ENCODE measurements around the gene DNAJC16.
A peak's percentile ranks its signal among the peaks of the same experiment; 100 is the strongest.
"Not testable (repeated sequence)": the region's sequence is repeated elsewhere in the genome, so short reads cannot be mapped to it uniquely, and the experiment has no call there.

DNAJC16 gene

DNA sequence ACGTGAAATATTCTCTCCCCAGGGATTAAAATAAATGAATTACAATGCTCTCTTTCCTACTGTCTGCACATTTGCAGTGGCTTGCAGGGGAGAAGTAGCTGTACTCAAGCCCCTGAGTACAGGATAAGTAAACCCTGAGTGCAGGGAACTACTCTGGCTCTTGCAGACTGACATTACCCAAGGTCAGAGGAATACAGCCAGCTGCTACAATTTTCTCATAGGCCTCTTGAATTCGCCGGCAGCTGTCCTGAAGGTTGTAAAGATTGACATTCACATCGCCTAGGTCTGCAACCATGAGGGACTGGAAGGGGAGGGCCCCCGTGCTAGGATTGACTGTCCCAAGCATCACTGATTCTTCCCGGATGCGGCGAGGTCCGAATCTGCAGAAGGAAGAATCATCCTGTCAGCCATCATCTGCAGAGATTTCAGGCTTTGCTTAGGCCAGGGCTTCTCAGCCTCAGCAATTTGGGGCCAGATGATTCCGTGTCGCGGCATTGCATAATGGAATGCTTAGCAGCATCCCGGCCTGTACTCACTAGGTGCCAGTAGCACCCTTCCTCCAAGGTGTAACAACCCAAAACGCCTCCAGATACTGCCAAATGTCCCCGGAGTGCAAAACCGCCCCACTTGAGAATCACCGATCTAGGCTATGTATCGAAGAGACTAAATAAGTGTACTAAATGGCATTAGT, 56.5 kb downstream of the DNAJC16 start:
- DNase-seq (ENCODE audit: low spot score): no peak

DNA sequence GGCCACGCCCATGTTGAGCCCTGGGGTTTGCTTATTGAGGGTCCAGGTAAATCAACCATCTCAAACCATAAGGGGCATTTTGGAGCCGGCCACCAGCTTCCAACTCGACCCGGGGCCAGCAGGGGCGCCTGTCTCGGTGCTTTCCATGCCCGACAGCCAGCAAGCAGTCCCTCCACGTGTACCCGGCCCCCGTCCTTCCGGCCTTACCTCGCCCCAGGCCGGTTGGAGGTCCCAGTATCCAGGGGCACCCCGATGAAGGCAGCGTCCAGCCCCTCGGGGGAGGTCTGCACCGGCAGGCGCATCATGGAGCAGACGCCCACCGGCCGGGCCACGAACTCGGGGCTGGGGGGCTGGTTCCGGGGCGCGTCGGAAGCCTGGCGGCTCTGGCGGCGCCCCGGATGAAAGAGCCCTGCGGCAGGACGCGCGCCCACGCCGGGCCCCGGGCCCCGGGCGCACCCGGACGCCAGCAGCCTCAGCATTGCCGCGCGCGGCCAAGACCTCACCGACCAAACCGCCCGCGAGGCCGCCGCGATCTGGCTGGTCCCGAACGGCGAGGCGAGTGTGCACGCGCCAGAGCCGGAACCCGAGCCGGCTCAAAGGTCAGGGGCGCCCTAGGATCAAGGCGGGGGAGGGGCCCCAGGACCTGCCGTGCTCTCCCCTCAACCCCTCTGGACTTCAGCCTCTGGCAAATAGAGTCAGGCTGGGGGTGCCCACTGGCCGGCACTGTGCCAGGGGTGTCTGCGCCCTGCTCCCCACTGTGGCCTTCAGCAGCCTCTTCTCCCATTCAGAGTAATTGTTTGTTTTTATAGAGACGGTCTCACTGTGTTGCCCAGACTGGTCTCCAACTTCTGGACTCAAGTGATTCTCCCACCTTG, 58.1 kb downstream of the DNAJC16 start, which contains the start of gene AGMAT:
Gene AGMAT (minus strand): TSS at position 563 of the 875 bp plus-strand sequence. CDS start 84 bp downstream, at position 479.
- peak; percentile 70 for DNase-seq (ENCODE audit: low spot score)

DNA sequence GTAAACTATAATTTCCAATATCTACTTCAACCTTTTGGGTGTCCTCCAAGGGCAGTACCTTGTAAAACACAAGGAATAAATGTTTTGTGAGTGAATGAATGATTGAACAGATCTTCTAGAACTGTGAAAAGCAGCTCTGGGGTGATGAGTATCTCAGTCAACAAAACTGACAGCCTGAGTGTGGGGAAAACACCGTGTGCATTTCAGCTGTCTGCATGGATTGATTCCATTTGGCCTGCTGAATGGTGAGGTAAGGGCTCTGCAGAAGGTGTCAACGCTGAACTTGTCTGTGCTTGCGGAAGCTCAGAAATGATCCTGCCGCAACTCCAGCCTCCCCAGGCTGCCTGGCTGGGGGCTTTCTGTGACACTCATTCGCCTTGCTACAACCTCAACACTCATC, 65.6 kb downstream of the DNAJC16 start:
- no peak for DNase-seq (ENCODE audit: low spot score)

DNA sequence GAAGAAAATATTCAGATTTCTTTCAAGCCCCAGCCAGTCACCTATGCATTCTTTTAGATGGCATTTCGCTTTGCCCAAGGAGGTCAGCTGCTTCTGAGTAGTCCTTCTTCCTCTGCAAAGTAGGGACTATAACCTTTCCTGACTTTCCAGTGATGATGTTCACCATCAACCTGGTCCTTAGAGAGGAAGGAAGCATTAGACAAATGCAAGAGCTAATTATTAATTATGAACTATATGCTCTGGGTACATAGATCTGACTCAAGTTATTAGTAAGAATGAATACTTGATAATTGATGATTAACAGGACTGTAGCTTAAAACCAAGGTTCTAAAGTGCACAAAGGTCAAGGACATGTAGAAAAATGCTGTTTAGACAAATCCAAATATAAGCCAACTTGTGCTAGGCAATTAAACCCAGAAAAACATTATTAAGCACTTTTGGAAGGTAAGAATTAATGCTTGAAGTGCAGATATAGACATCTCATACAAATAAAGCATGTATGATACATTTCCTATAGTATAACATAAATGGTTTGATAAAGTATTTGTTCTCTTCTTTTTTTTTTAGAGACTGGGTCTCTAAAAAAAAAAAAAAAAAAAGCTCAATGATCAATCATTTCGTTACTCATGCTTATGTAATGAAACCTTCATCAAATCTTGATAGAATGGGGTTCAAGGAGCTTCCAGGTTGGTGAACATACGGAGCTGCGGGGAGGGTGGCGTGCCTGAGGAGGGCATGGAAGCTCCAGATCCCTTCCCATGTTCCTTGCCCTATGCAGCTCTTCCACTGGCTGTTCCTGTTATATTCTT, 69.4 kb downstream of the DNAJC16 start:
- no peak for DNase-seq (ENCODE audit: low spot score)

DNA sequence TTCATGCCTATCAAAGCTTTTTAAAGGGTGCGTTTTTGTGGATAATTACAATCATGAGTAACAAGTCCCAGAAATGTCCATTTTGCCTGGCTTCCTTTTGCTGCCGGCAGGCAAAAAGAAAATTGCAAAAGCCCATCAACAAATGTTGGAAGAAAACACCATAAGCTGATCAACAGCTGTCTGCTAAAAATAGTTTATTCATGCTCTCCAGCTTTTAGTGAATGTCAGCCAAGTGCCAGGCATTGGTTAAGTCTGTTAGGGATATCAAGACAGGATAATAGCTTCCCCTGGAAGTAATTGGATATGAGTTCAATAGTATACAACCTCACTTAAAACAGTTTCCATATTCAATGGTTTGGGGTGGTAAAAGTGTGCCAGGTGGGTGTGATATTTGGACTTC, 71.8 kb downstream of the DNAJC16 start:
- no peak for DNase-seq (ENCODE audit: low spot score)

DNA sequence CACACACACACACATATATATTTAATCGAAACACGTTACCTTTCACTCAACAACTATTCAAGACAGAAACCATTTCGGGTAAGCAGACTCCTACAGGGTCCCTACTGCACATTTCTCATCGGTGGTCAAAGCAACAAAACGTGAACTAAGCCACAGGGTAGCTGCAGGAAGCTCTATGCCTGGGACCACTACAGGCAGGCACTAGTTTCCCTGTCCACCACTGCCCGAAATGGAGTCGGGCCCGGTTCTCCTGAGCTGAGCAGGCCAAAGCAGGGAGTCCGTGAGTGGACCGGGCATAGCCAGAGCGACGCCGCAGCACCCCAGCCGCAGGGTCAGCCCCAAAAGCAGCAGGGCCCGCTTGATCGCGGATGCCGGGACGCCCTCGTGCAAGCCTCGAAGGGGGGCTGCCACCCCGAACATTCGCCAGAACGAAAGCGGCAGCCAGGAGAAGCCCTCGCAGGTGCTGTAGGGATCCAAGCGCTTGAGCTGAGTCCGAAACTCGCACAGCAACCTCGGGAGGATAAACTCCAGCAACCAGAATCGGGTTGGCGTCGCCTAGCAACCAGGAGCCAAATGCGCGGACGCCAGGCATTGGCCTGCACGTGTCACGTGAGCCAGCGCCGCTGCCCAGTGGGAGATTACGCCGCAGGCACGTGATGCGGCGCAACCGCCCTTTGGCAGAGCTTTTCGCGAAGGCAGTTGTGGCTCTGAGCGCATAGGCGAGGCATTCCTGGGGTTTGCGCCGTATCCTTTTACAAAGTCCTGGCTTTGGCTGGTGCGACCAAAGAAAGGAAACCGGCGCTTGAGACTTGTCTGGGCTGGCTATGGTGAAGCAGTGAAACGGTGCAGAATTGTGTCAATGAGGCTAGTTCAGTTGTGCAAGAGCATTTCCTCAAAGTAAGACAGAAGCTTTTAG, 76.7 kb downstream of the DNAJC16 start:
- DNase-seq (ENCODE audit: low spot score): peak; percentile 98

DNA sequence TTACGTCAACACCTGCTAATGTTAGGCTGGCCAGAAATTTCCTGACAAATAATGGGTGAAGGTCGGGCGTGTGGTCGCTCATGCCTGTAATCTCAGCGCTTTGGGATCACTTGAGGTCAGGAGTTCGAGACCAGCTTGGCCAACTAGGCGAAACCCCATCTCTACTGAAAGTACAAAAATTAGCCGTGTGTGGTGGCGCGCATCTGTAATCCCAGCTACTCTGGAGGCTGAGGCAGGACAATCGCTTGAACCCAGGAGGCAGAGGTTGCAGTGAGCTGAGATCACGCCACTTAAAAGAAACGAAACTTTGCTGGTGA, 77.3 kb downstream of the DNAJC16 start:
- not testable (repeated sequence) for DNase-seq (ENCODE audit: low spot score)

DNA sequence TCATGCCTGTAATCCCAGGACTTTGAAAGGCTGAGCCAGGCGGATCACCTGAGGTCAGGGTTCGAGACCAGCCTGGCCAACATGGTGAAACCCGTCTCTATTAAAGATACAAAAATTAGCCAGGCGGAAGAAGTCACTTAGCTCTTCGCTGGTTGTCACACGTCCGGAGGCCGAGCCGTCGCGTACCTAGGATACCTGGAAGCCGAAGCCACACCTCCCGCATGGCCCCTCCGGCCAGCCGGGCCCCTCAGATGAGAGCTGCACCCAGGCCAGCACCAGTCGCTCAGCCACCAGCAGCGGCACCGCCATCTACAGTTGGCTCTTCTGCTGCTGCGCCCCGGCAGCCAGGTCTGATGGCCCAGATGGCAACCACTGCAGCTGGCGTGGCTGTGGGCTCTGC, 77.8 kb downstream of the DNAJC16 start:
- not testable (repeated sequence) for DNase-seq (ENCODE audit: low spot score)

DNA sequence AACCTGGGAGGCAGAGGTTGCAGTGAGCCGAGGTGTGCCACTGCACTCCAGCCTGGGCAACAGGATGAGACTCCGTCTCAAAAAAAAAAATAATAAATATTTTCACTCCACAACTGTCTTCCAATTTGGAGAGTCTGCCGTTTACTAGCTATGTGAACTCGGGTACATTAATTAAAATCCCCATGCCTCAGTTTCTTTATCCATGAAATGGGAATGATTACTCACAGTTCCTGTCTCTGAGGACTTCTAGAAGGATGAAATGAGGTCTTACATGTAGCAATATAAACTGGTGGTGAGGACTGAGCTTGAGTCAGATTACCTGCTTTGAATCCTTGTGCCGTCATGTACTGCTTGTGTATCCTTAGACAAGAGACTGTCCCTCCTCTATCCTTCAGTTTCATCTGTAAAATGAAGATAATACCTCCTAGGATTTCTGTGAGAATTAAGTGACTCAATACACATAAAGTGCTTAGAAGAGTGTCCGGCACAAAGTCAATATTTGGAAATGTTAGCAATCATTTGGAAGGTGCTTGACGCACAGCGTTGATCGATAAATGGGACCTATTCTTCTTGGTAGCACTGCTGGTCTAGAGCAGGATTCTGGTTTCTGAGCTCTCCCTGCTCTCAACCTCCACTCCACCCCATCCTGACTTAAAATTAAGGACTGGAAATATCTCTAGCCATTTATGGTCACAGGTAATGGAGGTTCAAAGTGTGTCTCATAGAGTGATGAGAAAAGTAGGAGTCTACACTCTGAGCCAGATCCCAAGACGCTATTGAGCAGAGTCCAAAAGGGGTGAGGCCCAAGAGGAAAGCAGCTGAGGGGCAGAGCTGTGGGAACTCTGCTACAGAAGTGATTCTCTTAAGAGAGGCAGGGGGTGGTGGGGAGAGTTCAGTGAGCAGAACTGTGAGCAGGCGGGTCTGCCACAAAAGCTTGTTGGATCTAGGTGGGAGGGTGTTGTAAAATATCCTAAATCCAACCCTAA, 79.0 kb downstream of the DNAJC16 start:
- no peak for DNase-seq (ENCODE audit: low spot score)

DNA sequence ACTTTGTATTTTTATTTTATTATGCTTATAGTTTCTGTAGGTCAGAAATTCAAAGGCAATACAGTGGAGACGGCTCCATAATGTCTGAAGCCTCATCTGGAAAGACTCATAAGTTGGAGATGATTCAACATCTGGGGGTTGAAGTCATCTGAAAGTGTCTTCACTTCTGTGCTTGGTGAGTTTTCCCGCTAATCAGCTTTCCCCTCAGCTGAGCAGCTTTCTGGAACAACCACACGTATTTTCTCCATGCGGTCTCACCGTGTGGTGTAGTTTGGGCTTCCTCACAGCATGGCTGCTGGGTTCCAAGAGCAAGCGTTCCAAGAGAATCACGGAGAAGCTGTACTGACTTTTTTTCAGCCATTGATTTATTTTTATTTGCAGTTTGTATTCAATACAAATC, 83.0 kb downstream of the DNAJC16 start:
- no peak for DNase-seq (ENCODE audit: low spot score)

DNA sequence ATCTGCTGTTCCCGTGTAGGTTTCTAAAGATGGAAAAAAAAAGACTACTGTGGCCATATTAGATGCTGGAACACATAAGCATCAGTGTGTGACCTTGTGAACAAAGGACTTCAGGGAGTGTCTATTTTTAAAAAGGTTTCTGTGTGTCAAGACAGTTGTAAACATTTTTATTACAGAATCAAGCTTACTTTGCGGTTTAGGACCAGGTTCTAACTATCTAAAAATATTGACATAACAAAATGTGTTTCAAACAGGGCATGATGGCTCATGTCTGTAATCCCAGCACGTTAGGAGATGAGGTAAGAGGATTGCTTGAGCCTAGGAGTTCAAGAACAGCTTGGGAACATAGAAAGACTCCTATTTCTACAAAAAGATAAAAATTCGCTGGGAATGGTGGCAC, 83.5 kb downstream of the DNAJC16 start:
- DNase-seq (ENCODE audit: low spot score): no peak

DNA sequence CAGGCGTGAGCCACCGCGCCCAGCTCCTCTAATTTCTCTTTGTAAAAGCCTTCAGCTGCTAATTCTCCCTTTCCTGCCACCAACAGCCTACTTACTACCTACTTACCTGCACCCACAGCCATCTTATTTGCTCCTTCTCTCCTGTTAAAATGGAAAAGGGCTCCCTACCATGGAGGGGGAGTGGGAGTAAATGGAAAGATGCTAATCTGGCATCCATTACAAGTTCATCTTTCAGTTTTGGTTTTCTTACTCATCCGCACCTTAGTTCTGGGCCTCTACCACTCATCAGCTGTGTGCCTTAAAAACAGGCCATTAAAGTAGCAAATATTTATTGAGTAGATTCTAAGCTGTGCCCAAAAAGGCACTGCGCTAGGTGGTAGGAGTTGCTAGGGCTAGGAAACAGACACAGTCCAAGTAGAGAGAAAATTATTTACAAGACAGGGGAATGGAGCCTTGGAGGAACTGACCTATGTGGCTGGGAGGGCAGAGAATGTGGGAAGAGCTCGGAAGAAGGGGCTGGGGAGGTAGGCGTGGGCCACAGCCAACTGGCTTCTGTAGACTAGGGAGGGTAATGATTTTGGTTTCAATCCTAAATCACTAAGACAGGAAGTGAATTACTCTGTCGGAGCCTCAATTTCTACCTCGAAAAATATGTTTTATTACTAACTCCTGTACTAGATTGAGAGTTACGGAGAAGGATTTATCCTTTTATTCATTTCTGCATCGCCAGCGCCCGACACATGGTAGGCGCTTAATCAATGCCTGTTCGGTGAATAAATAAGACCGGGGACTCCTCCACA, 89.9 kb downstream of the DNAJC16 start:
- peak; percentile 64 for DNase-seq (ENCODE audit: low spot score)

DNA sequence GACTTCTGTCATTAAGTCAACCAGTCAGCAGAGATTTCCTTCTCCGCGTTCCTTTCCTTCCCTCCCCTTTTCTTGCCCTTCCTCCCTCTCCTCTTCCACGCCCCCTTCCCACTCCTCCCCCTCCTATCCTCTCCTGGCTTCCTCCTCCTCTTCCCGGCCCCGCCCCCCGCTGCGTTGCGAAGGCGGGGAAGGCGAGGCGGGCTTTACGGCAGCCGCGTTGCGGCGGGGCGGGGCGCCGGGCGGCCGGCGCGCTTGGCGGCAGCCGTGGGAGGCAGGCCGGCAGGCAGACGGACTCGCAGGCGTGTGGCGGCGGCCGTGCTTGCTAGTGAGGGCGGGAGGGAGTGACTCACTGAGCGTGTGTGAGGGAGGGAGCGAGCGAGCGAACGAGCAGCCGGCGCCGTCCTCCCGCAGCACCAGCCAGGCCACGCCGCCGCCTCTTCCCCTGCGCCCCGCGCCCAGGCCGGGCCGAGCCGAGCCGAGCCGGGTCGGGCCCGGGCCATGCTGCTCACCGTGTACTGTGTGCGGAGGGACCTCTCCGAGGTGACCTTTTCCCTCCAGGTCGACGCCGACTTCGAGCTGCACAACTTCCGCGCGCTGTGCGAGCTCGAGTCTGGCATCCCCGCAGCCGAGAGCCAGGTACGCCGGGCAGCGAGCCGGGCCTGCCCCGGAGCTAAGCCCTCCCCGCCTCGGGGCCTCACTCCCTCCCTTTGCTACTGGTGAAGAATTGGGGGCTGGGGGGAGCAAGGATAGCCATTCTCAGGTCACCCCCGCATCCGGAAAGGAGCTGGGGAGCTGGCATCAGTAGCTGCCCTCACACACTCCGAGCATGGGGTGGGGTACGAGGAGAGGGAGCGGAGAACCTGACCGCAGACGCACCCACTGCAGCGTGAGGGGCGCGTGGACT, 90.8 kb downstream of the DNAJC16 start, which contains the start of gene DDI2:
Gene DDI2 (plus strand): TSS at position 286 of the 904 bp plus-strand sequence. CDS start 213 bp downstream, at position 499.
- peak; percentile 98 for DNase-seq (ENCODE audit: low spot score)

DNA sequence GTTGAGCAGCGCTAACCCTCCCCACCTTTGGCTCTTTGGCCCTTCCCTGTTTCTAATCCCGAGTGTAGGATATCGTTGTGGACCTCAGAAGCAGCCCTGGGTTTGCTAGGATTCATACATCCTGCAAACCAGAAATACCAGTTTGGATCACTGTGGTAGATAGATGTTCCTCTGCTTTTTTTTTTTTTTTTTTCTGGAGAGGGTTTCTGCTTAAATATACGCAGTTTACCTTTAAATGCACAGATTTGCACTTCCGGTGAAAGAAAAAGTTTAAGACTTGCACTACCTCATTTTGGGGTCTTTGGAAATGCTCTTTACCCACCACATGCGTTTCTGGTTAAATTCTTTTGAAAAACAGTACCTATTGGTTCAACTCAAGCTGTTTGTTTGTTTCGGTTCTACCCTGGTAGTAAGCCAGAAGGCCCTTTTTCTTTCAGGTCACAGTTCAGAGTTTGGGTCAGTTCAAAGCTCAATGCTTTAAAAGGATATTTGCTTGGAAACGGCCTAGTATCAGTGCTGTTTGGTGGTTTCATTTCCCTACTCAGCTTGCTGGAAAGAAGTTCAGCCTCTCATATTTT, 91.5 kb downstream of the DNAJC16 start:
- no peak for DNase-seq (ENCODE audit: low spot score)

DNA sequence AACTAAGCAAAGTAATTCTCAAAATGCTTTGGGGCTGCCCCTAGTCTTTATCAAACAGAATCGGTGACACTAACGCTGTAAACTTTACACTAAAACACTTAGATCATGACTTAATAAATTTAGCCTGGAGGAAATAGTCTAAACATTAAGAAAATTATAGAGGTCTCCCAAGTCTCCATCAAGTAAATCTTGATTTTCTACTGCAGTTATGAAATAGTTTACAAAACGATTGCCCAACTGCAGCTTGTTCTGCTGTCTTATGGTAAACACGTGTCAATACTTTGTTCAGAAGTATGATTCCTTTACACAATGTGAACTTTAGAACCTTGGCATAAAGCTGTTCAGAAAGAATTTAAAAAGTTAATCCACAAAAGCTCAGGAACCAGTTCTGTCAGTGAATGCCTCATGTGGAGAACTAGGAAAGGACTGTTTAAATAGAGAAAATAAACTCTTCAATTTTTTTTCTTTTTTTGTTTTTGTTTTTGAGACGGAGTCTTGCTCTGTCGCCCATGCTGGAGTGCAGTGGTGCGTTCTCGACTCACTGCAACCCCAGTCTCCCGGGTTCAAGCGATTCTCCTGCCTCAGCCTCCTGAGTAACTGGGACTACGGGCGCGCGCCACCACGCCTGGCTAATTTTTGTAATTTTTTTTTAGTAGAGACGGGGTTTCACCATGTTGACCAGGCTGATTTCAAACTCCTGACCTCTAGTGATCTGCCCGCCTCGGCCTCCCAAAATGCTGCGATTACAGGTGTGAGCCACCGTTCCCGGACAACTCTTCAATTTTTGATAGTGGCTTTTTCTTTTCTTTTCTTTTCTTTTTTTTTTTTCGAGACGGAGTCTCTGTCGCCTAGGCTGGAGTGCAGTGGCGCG, 92.2 kb downstream of the DNAJC16 start:
- peak; percentile 72 for DNase-seq (ENCODE audit: low spot score)

DNA sequence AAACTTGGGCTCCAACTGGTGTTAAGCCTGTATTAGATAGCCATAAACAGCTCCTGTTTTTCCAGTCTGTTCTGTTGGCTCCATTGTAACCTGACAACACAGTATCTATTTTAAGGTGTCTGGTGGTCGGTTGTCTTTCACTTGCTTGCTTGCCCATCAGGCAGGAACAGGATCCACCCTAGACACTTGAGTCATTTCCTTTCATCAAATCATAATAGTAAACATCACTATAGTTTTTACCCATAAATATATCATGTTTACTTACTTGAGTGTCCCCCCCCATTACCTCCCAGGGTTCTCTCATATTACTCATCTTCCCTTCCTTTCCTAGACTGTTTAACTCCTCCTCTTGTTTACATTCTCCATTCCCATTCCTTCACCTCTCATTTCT, 93.5 kb downstream of the DNAJC16 start:
- peak; percentile 43 for DNase-seq (ENCODE audit: low spot score)

Data from GM03348 (cell line).